Testis (tissue), 3 donors: ENCODE measurements around the gene ANKRA2. TPM values are rescaled to one million over a fixed set of nuclear protein-coding genes. Genes with fewer than 3 reads are reported as not detected.

Experiments used
- DNase-seq: peaks from one replicate; pipeline ENCODE4 v3.0.0-alpha.2; 2019
- H3K27ac ChIP-seq, 2 donors: fragments of 200-600 bp; sonication (generic); one replicate each; pipeline ENCODE4 v1.5.1; 2019
- H3K27me3 ChIP-seq: fragments of 200-600 bp; sonication (generic); one replicate; pipeline ENCODE4 v1.5.1; 2019
- H3K36me3 ChIP-seq: fragments of 200-600 bp; sonication (generic); one replicate; pipeline ENCODE4 v1.5.1; 2017; ENCODE audit warnings: low read depth; ENCODE audit errors: missing control alignments
- H3K4me1 ChIP-seq: fragments of 200-600 bp; sonication (generic); one replicate; pipeline ENCODE4 v1.5.1; 2019
- H3K4me3 ChIP-seq, 2 donors: fragments of 200-600 bp; sonication (generic); one replicate each; pipeline ENCODE4 v1.5.1; 2017 to 2019
- H3K9me3 ChIP-seq: fragments of 200-600 bp; sonication (generic); one replicate; pipeline ENCODE4 v1.5.1; 2017
- POLR2A ChIP-seq: fragments of 450-650 bp; IDR thresholded peaks from one replicate; pipeline ENCODE4 v1.6.1; 2017; ENCODE audit warnings: antibody characterized with exemption, mild to moderate bottlenecking, moderate library complexity
- WGBS, 2 donors: methylation state at CpG; one replicate each; pipeline ENCODE4 v1.1.5; 2018; 5-methylcytosine and 5-hydroxymethylcytosine counted together
- intact Hi-C: fragments of 100-400 bp; cut with DNase I; formaldehyde crosslinking; loops from one replicate; pipeline ENCODE4 v1.15.1; 2023; ENCODE audit warnings: low total_unique reads
- polyA plus RNA-seq: library from polyadenylated mRNA; stranded (reverse); fragments of 350-450 nt; fragmentation: Illumina TruSeq; extraction: RNeasy Lipid Tissue Mini Kit (QIAGEN cat#74804); gene quantifications from one replicate; pipeline ENCODE4 v1.2.3, GENCODE V29; 2014; ENCODE audit warnings: low read depth, low replicate concordance; ENCODE audit not compliant: insufficient read depth
- total RNA-seq, 2 donors: library from RNA; depleted of rRNA; stranded (reverse); fragments of >200 nt; gene quantifications; one replicate each; pipeline ENCODE4 v1.2.3, GENCODE V29; 2016
- TF ChIP-seq, protein P1 (sequence below), 3 experiments: fragments of 450-650 bp in 2 of 3; fragments of 200-600 bp in 1 of 3; sonication (generic) in 1 of 3; IDR thresholded peaks; one replicate each; pipeline ENCODE4 v1.5.1; 2016 to 2019; ENCODE audit warnings: antibody characterized with exemption in 3 of 3, mild to moderate bottlenecking in 2 of 3, moderate library complexity in 1 of 3

Gene ANKRA2
- total and polyA plus RNA-seq, 3 donors from 2014 or later = 20.3 to 34.7 (median 33.6) TPM

DNA sequence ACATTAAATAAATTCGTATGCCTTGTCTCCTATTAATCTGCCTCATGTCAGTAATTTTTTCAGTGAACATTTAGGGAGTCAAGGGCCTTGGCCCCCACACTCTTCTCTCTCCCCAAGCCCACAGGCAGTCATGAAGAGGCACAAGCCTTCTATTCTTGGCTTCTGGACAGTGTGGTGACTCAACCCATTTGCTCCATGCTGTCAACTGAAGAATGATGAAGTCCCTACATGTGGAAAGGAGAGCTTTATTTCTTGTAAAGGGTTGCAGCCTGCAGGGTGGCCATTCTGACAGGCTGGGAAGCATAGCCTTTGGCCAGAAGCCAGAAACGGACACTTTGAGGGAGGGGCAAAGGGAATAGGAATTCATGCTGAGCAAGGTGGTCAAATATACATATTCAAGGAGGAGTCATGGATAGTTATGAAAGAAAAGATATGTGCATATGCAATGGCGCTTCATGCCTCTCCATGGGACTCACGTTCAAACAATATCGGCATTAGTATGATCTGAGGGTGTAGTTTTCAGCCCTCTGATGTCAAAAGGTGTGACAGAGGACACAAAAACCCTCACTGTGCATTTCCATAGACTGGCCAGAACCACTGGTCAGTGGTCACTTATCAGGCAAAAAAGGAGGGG lies 31.3 kb downstream of the ANKRA2 start:
- TF ChIP-seq, protein P1, sequence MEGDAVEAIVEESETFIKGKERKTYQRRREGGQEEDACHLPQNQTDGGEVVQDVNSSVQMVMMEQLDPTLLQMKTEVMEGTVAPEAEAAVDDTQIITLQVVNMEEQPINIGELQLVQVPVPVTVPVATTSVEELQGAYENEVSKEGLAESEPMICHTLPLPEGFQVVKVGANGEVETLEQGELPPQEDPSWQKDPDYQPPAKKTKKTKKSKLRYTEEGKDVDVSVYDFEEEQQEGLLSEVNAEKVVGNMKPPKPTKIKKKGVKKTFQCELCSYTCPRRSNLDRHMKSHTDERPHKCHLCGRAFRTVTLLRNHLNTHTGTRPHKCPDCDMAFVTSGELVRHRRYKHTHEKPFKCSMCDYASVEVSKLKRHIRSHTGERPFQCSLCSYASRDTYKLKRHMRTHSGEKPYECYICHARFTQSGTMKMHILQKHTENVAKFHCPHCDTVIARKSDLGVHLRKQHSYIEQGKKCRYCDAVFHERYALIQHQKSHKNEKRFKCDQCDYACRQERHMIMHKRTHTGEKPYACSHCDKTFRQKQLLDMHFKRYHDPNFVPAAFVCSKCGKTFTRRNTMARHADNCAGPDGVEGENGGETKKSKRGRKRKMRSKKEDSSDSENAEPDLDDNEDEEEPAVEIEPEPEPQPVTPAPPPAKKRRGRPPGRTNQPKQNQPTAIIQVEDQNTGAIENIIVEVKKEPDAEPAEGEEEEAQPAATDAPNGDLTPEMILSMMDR (IDR thresholded peaks at IDR 0.05) = no peak
- no peak for TF ChIP-seq POLR2A
- 78 to 84% methylated on average over 5 of the region's 5 CpGs for WGBS, 2 donors
- Histone ChIP-seq H3K36me3 (no peaks in the 10 kb centered on the region), H3K27me3 (no peaks in the 10 kb centered on the region), H3K4me1 (no peaks in the 10 kb centered on the region), H3K27ac (no peak overlapping the region), H3K9me3 (no peaks in the 10 kb centered on the region), H3K4me3 (no peak overlapping the region)
- DNase-seq = no peak
- intact Hi-C loops = no loop called here

DNA sequence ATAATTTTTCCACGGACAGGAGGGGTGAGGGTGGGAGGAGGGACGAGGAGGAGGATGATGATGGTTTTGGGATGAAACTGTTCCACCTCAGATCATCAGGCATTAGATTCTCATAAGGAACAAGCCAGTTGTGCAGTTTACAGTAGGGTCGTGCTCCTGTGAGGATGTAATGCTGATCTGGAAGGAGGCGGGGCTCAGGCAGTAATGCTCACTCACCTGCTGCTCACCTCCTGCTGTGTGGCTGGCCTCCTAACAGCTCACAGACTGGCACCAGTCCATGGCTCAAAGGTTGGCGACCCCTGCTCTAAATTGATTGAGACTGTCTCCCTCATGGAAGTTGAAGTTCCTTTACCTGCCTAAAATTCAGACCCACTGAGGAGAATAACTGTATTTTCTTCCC lies 33.2 kb downstream of the ANKRA2 start:
- Histone ChIP-seq H3K4me3 (no peak overlapping the region), H3K36me3 (no peaks in the 10 kb centered on the region), H3K9me3 (no peaks in the 10 kb centered on the region), H3K27ac (no peak overlapping the region), H3K4me1 (no peaks in the 10 kb centered on the region), H3K27me3 (no peaks in the 10 kb centered on the region)
- no peak for TF ChIP-seq POLR2A
- TF ChIP-seq, protein P1 (IDR thresholded peaks at IDR 0.05) = no peak
- intact Hi-C loops = no loop called here
- no peak for DNase-seq
- 78 to 92% methylated on average over 5 of the region's 5 CpGs for WGBS, 2 donors

- H3K27me3 ChIP-seq = no peaks in the 10 kb centered on the region
- 76% methylated on average over 1 of the region's 1 CpG; no CpG with 5 or more reads in 1 of the 2 donors for WGBS, 2 donors
- H3K4me3 ChIP-seq = no peak overlapping the region
- TF ChIP-seq POLR2A = no peak
- TF ChIP-seq, protein P1 (IDR thresholded peaks at IDR 0.05) = no peak
- H3K9me3 ChIP-seq = no peaks in the 10 kb centered on the region
- intact Hi-C loops = no loop called here
- no peak overlapping the region for H3K27ac ChIP-seq
- no peaks in the 10 kb centered on the region for H3K4me1 ChIP-seq
- no peaks in the 10 kb centered on the region for H3K36me3 ChIP-seq
- no peak for DNase-seq
Observed at GRCh38 chr5:73531356-73531755, 34.1 kb downstream of the ANKRA2 start.

GRCh38 chr5:73529081-73529480 lies 36.4 kb downstream of the ANKRA2 start:
- no peaks in the 10 kb centered on the region for H3K4me1 ChIP-seq
- TF ChIP-seq, protein P1 (IDR thresholded peaks at IDR 0.05) = no peak
- no peak for TF ChIP-seq POLR2A
- no peak overlapping the region for H3K27ac ChIP-seq
- H3K9me3 ChIP-seq = no peaks in the 10 kb centered on the region
- DNase-seq = no peak
- no peak overlapping the region for H3K4me3 ChIP-seq
- H3K36me3 ChIP-seq = no peaks in the 10 kb centered on the region
- WGBS, 2 donors = 87 to 93% methylated on average over 1 of the region's 1 CpG
- no peaks in the 10 kb centered on the region for H3K27me3 ChIP-seq
- intact Hi-C loops = no loop called here

DNA sequence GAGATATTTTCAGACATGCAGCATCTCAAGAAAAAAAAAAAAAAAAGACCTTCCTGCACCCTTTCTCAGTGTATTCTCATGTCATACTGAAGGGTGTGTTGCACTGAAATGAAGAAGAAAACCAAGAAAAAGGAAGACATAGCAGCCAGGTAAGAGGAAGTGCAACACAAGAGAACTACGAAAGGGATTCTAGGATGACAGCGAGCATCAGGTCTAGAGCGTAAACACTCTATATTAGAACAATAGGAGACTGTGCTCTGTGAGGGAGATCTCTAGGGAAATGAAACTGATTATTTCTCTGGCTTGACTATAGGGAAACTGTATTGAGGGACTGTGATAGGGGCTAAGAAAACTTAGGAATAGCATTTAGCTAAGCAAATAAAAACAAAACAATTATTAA lies 37.2 kb downstream of the ANKRA2 start:
- Histone ChIP-seq H3K27me3 (no peaks in the 10 kb centered on the region), H3K9me3 (no peaks in the 10 kb centered on the region), H3K36me3 (no peaks in the 10 kb centered on the region), H3K27ac (no peak overlapping the region), H3K4me3 (no peak overlapping the region), H3K4me1 (no peaks in the 10 kb centered on the region)
- TF ChIP-seq POLR2A = no peak
- TF ChIP-seq, protein P1 (IDR thresholded peaks at IDR 0.05) = no peak
- no peak for DNase-seq
- WGBS, 2 donors = 72 to 73% methylated on average over 3 of the region's 3 CpGs
- intact Hi-C loops = no loop called here
